HepG2 (cell line): ENCODE measurements around the gene KDM8. TPM values are rescaled to one million over a fixed set of nuclear protein-coding genes. Genes with fewer than 3 reads are reported as not detected.

ENCODE experiments used
- ATAC-seq: fragments of 200-7000 bp; cut with Tn5 transposase; 3 replicates; pipeline ENCODE4 v1.9.1; 2020; ENCODE audit warnings: mild to moderate bottlenecking, moderate library complexity
- BruUV-seq: library from RNA; stranded (reverse); fragments of 400-500 nt; replicated peaks from 2 replicates; lab custom pipeline; 2021; lab: Mats Ljungman, UMichigan
- CTCF ChIA-PET: fragments of 300-600 bp; formaldehyde crosslinking; extraction: SDS; loops from one replicate; lab custom pipeline; 2021; ENCODE audit warnings: low total read pairs, inconsistent platforms, low intra/inter-chr PET ratio; lab: Yijun Ruan, JAX
- POLR2A ChIA-PET: fragments of 350-600 bp; sonication (Branson Sonifier 250); formaldehyde crosslinking; loops from one replicate; lab custom pipeline; 2020; ENCODE audit warnings: antibody characterized with exemption, inconsistent platforms; lab: Yijun Ruan, JAX
- DNase-seq: peaks from one replicate; pipeline ENCODE4 v3.0.0-alpha.2; 2015; ENCODE audit warnings: low spot score
- FAIRE-seq: peaks from 3 replicates; lab custom pipeline; 2011; peaks lifted over from hg19 to GRCh38; lab: Jason Lieb, UNC
- H2AFZ ChIP-seq: one replicate; pipeline ENCODE4 v1.6.1; 2011; ENCODE audit warnings: low read length, inconsistent platforms
- H3K27ac ChIP-seq: fragments of 300-600 bp; 3 replicates; pipeline ENCODE4 v1.8.0; 2011; ENCODE audit warnings: mixed run types, mild to moderate bottlenecking, mixed read lengths, low read length, inconsistent platforms; ENCODE audit not compliant: insufficient read depth; ENCODE audit errors: extremely low read length
- H3K27me3 ChIP-seq, 2 experiments: fragments of 200-600 bp in 1 of 2; 2 replicates in 1 of 2; 3 replicates in 1 of 2; pipeline versions ENCODE4 v1.6.0 to v1.8.0; 2011; ENCODE audit warnings: low read length in 2 of 2, mild to moderate bottlenecking in 2 of 2, moderate library complexity in 2 of 2, inconsistent platforms in 1 of 2; ENCODE audit not compliant: insufficient read depth in 2 of 2, control insufficient read depth in 1 of 2
- H3K36me3 ChIP-seq, 2 experiments: fragments of 200-600 bp in 1 of 2; replicated peaks in 1 of 2; 2 replicates in 1 of 2; 3 replicates in 1 of 2; pipeline versions ENCODE4 v1.5.1 to v1.8.0; 2011; ENCODE audit warnings: low read length in 2 of 2, inconsistent platforms in 1 of 2; ENCODE audit not compliant: insufficient read depth in 2 of 2, control insufficient read depth in 1 of 2
- H3K4me1 ChIP-seq: 2 replicates; pipeline ENCODE4 v1.5.1; 2012; ENCODE audit warnings: low read length, inconsistent platforms; ENCODE audit not compliant: insufficient read depth
- H3K4me2 ChIP-seq: 2 replicates; pipeline ENCODE4 v1.6.0; 2011; ENCODE audit warnings: low read depth, low read length, inconsistent platforms
- H3K4me3 ChIP-seq, 3 experiments: fragments of 200-600 bp in 1 of 3; sonication (generic), shearing (Covaris generic) in 1 of 3; replicated peaks in 1 of 3; 2 replicates each; pipeline ENCODE4 v1.5.1; 2011 to 2016; ENCODE audit warnings: low read length in 3 of 3, inconsistent platforms in 2 of 3, low read depth in 2 of 3, mild to moderate bottlenecking in 2 of 3, control low read depth in 1 of 3, mixed read lengths in 1 of 3; ENCODE audit not compliant: insufficient read depth in 1 of 3
- H3K79me2 ChIP-seq: one replicate; pipeline ENCODE4 v1.6.1; 2011; ENCODE audit warnings: low read length, inconsistent platforms; ENCODE audit not compliant: insufficient read depth
- H3K9ac ChIP-seq: 2 replicates; pipeline ENCODE4 v1.6.0; 2011; ENCODE audit warnings: mild to moderate bottlenecking, low read depth, low read length, inconsistent platforms; ENCODE audit not compliant: insufficient read depth
- H3K9me3 ChIP-seq: 2 replicates; pipeline ENCODE4 v1.5.1; 2012; ENCODE audit warnings: mild to moderate bottlenecking, low read length
- H4K20me1 ChIP-seq: 2 replicates; pipeline ENCODE4 v1.6.0; 2011; ENCODE audit warnings: inconsistent platforms, mild to moderate bottlenecking, low read length, moderate library complexity; ENCODE audit not compliant: insufficient read depth
- BRD4 ChIP-seq: sonication (generic); formaldehyde crosslinking; IDR thresholded peaks from 2 replicates; pipeline ENCODE4 v1.4.0; 2020; ENCODE audit warnings: missing genetic modification reagents
- SALL2 ChIP-seq: sonication (generic); formaldehyde crosslinking; IDR thresholded peaks from 2 replicates; pipeline ENCODE4 v1.8.1; 2023; ENCODE audit warnings: mild to moderate bottlenecking, missing genetic modification reagents, inconsistent platforms
- ZMYM3 ChIP-seq: sonication (generic); formaldehyde crosslinking; IDR thresholded peaks from 2 replicates; pipeline ENCODE4 v1.5.1; 2020; ENCODE audit warnings: mild to moderate bottlenecking, missing genetic modification reagents
- ZNF121 ChIP-seq: sonication (generic); formaldehyde crosslinking; IDR thresholded peaks from 2 replicates; pipeline ENCODE4 v1.5.0; 2020; ENCODE audit warnings: mild to moderate bottlenecking, missing genetic modification reagents
- ZNF383 ChIP-seq: sonication (generic); formaldehyde crosslinking; IDR thresholded peaks from 2 replicates; pipeline ENCODE4 v1.4.0; 2020; ENCODE audit warnings: missing genetic modification reagents, mild to moderate bottlenecking, borderline replicate concordance
- ZNF468 ChIP-seq: sonication (generic); formaldehyde crosslinking; IDR thresholded peaks from 2 replicates; pipeline ENCODE4 v1.8.0; 2022; ENCODE audit warnings: mild to moderate bottlenecking, moderate library complexity, missing genetic modification reagents
- ZNF629 ChIP-seq: sonication (generic); formaldehyde crosslinking; conservative IDR thresholded peaks from 2 replicates; pipeline ENCODE4 v1.5.0; 2020; ENCODE audit warnings: missing genetic modification reagents
- ZNF768 ChIP-seq: sonication (generic); formaldehyde crosslinking; IDR thresholded peaks from 2 replicates; pipeline ENCODE4 v1.4.0; 2020; ENCODE audit warnings: missing genetic modification reagents
- WGBS: methylation state at CpG from one replicate; pipeline ENCODE4 v1.1.6; 2017; ENCODE audit warnings: low lambda C conversion rate; 5-methylcytosine and 5-hydroxymethylcytosine counted together
- in situ Hi-C: cut with HindIII; loops from 2 replicates; pipeline ENCODE4 v1.10.0; 2017; ENCODE audit warnings: low pct_unique_long_range_greater_than_20kb; ENCODE audit not compliant: extremely low pct_ligation_motif_present
- intact Hi-C: fragments of 100-400 bp; cut with micrococcal nuclease; formaldehyde crosslinking; loops from one replicate; pipeline ENCODE4 v1.10.0; 2022; ENCODE audit not compliant: unreplicated experiment
- polyA plus RNA-seq, 8 experiments: library from polyadenylated mRNA; depleted of rRNA in 3 of 8; stranded (reverse) in 7 of 8; unstranded in 1 of 8; fragments of >200 nt; fragmentation: Illumina TruSeq in 4 of 8; extraction: Trizol in 4 of 8; gene quantifications; 2 replicates each; pipeline versions ENCODE4 v1.2.1 to v1.2.3, GENCODE V29; 2011 to 2016; ENCODE audit warnings: low read depth in 4 of 8, missing spikeins in 1 of 8, mixed read lengths in 1 of 8; ENCODE audit not compliant: insufficient read depth in 1 of 8
- total RNA-seq, 5 experiments: library from RNA; depleted of rRNA; stranded (reverse); fragments of >200 nt; fragmentation: Illumina TruSeq; extraction: Trizol; gene quantifications; 2 replicates each; pipeline ENCODE4 v1.2.3, GENCODE V29; 2016; ENCODE audit warnings: low read depth in 1 of 5

KDM8 gene
- total and polyA plus RNA-seq, 2 of the 13 experiments (the other 11 are each of a cell fraction or from before 2014, with no cell fraction given), result 3.3 to 8.6 TPM

DNA sequence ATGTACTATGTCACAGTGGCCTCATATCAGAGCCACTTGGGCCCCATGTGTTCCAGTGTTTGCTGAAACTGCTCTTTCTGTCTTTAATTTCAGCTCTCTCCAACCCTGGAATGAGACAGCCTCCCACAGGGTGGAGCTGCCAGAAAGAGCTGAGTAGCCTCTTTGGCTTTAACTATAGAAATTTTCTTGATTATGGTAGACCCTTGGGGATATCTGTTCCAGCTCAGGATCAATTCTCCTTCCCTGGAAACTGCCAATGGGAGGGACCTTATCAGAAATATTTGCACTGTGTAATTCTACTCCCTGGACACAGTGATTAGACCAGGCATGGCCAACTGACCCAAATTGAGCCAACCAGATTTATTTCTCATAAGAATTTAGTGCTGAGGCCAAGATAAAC, 39.0 kb upstream of the KDM8 start (continued):
- no peak for TF ChIP-seq SALL2
- TF ChIP-seq ZNF629 (CRISPR knock-in tag), result no peak

DNA sequence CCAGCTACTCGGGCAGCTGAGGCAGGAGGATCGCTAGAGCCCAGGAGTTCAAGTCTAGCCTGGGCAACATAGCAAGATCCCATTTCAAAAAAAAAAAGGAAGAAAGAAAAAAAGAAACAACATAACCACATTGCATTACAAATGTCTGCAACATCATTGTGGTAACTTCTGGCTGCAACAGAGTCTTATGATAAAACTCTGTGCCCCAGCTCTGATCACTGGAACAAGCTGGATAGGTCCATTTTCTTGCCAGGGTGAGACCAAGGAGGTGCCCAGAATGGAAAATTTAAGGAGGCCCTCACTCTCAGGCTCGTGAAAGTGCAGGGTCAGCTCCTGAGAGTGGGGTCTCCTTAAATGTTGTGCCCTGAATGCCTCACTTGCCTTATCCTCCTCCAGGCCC, 37.8 kb upstream of the KDM8 start:
- no peak for TF ChIP-seq ZNF468
- peak; percentile 37; the same call in 1 of the 2 replicates for TF ChIP-seq ZNF121 (CRISPR knock-in tag)
- H3K27ac ChIP-seq, result no peak overlapping the region
- H3K36me3 ChIP-seq, result no peaks in the 10 kb centered on the region
- ChIA-PET POLR2A (no interaction called here), CTCF (no interaction called here)
- no peaks in the 10 kb centered on the region for H4K20me1 ChIP-seq
- no peak overlapping the region for H2AFZ ChIP-seq
- no peak overlapping the region for H3K9ac ChIP-seq
- intact Hi-C loops, result no loop called here
- peaks cover 17% of the 10 kb centered on the region for H3K9me3 ChIP-seq
- FAIRE-seq (no peak), ATAC-seq (no peak), DNase-seq (no peak)
- in situ Hi-C loops, result no loop called here
- peaks cover 0 to 11% of the 10 kb centered on the region in 2 experiments; a peak in 2 of 5 replicates for H3K27me3 ChIP-seq
- H3K4me1 ChIP-seq, result no peaks in the 10 kb centered on the region
- WGBS, result 0% methylated on average over 3 of the region's 3 CpGs
- no peak overlapping the region for H3K4me2 ChIP-seq
- H3K79me2 ChIP-seq, result no peaks in the 10 kb centered on the region
- no TSS peak for BruUV-seq
- H3K4me3 ChIP-seq, result no peak overlapping the region

DNA sequence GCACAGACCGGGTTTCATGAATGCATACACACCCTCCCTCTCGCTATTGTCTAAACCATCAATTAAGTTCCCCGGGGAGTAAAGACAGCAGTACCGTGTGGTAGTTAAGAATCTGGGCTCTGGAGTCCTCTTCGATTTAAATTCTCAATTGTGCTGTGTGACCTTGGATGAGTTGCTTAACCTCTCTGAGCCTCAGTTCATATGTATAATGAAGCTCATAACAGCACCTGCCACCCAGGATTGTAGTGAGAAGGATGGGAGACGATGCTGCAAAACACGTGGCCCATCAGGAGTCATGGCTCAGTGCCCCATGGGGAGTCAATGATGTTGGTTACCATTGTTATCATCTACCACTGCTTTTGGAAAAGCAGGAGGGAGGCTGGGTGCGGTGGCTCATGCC, 34.5 kb upstream of the KDM8 start:
- Histone ChIP-seq H3K79me2 (no peaks in the 10 kb centered on the region), H3K36me3 (no peaks in the 10 kb centered on the region), H3K27ac (no peak overlapping the region), H2AFZ (no peak overlapping the region), H3K9ac (no peak overlapping the region), H3K4me2 (no peak overlapping the region), H3K9me3 (peaks cover 3% of the 10 kb centered on the region), H4K20me1 (no peaks in the 10 kb centered on the region), H3K4me3 (no peak overlapping the region), H3K4me1 (no peaks in the 10 kb centered on the region), H3K27me3 (peaks cover 0 to 11% of the 10 kb centered on the region in 2 experiments; a peak in 2 of 5 replicates)
- ChIA-PET CTCF (no interaction called here), POLR2A (interaction anchor here (1.3 kb wide), 1 partner anchor 35 kb away, joined by 6 read pairs; the partner anchor contains the start of gene KDM8)
- in situ Hi-C loops, result no loop called here
- peak; percentile 92 for TF ChIP-seq ZNF768 (CRISPR knock-in tag)
- 0 out of 2 replicates have a peak, but pooled peaks have one; percentile 19 for TF ChIP-seq ZMYM3
- TF ChIP-seq ZNF383 (CRISPR knock-in tag), result no peak
- 0 out of 2 replicates have a peak, but pooled peaks have one; percentile 36 for TF ChIP-seq BRD4 (CRISPR knock-in tag)
- FAIRE-seq (no peak), ATAC-seq (no peak), DNase-seq (no peak)
- intact Hi-C loops, result no loop called here
- no TSS peak for BruUV-seq
- 60% methylated on average over 8 of the region's 8 CpGs for WGBS
